Activated CD8-positive, alpha-beta memory T cell treated with anti-CD3 and anti-CD28 coated beads, Interleukin-2, amount 50 U/mL, for 1 hour (primary cell): ENCODE measurements around the gene FOLR1.
"Not testable (repeated sequence)": the region's sequence is repeated elsewhere in the genome, so short reads cannot be mapped to it uniquely, and the experiment has no call there.

Source experiments
- DNase-seq: peaks from one replicate; pipeline ENCODE4 v3.0.0-alpha.2; 2020; ENCODE audit errors: extremely low read depth

The FOLR1 gene

GRCh38 chr11:72191961-72192381, at the start of gene FOLR1:
Gene FOLR1, plus strand, starts transcription at chr11:72192140. Its CDS starts 34 bp downstream, at chr11:72192174.
- no peak for DNase-seq

GRCh38 chr11:72142543-72142942, 49.4 kb upstream of the FOLR1 start:
- not testable (repeated sequence) for DNase-seq

- DNase-seq: no peak
Observed at GRCh38 chr11:72144807-72145565, 47.0 kb upstream of the FOLR1 start.

GRCh38 chr11:72146625-72147024, 45.3 kb upstream of the FOLR1 start:
- DNase-seq: no peak

- DNase-seq: no peak
Observed at GRCh38 chr11:72150882-72151281, 41.1 kb upstream of the FOLR1 start.

- not testable (repeated sequence) for DNase-seq
Observed at GRCh38 chr11:72153874-72154273, 38.1 kb upstream of the FOLR1 start.

GRCh38 chr11:72154816-72155215, 37.1 kb upstream of the FOLR1 start:
- no peak for DNase-seq

GRCh38 chr11:72155751-72156150, 36.2 kb upstream of the FOLR1 start:
- DNase-seq: no peak

- DNase-seq: no peak
Observed at GRCh38 chr11:72157131-72157530, 34.8 kb upstream of the FOLR1 start.

- no peak for DNase-seq
Observed at GRCh38 chr11:72160319-72160718, 31.6 kb upstream of the FOLR1 start.

GRCh38 chr11:72162891-72163492, 28.9 kb upstream of the FOLR1 start:
- DNase-seq: no peak

GRCh38 chr11:72164187-72164586, 27.8 kb upstream of the FOLR1 start:
- DNase-seq: not testable (repeated sequence)

- not testable (repeated sequence) for DNase-seq
Observed at GRCh38 chr11:72169046-72169555, 22.8 kb upstream of the FOLR1 start.

- DNase-seq: not testable (repeated sequence)
Observed at GRCh38 chr11:72169754-72170153, 22.2 kb upstream of the FOLR1 start.

GRCh38 chr11:72172043-72172442, 19.9 kb upstream of the FOLR1 start:
- not testable (repeated sequence) for DNase-seq

- no peak for DNase-seq
Observed at GRCh38 chr11:72173291-72173690, 18.6 kb upstream of the FOLR1 start.

GRCh38 chr11:72174302-72175070, 17.5 kb upstream of the FOLR1 start:
- DNase-seq: no peak

GRCh38 chr11:72177656-72178055, 14.3 kb upstream of the FOLR1 start:
- no peak for DNase-seq

GRCh38 chr11:72179049-72179803, 12.7 kb upstream of the FOLR1 start:
- no peak for DNase-seq

- no peak for DNase-seq
Observed at GRCh38 chr11:72179804-72180396, 12.0 kb upstream of the FOLR1 start.

GRCh38 chr11:72180892-72181552, 10.9 kb upstream of the FOLR1 start:
- DNase-seq: not testable (repeated sequence)
